ENCODE measurements around the gene BTNL9.

DNA sequence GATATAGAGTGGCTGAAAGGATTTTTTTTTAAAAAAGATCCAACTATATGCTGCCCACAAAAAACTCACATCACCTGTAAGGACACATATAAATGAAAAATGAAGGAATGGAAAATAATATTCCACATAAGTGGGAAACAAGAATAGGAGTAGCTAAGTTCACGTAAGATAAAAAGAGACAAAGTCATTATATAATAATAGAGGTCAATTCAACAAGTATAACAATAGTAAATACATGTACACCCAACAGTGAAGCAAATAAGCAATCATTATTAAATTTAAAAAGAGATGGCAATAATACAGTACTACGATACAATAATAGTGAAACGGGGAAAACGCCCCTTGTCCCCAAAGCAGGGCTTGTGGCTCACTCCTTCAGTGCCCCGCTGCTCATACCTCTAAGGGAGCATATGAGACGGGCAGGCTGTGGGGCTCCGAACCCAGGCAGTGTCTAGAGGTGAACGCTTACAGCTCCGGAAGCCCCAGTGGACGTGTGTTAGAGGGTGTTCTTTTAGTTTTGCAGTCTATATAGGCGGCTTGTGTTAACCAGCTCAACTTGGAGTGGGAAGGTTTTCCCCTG, 12.5 kb upstream of the BTNL9 start:
- TF ChIP-seq, protein P1, sequence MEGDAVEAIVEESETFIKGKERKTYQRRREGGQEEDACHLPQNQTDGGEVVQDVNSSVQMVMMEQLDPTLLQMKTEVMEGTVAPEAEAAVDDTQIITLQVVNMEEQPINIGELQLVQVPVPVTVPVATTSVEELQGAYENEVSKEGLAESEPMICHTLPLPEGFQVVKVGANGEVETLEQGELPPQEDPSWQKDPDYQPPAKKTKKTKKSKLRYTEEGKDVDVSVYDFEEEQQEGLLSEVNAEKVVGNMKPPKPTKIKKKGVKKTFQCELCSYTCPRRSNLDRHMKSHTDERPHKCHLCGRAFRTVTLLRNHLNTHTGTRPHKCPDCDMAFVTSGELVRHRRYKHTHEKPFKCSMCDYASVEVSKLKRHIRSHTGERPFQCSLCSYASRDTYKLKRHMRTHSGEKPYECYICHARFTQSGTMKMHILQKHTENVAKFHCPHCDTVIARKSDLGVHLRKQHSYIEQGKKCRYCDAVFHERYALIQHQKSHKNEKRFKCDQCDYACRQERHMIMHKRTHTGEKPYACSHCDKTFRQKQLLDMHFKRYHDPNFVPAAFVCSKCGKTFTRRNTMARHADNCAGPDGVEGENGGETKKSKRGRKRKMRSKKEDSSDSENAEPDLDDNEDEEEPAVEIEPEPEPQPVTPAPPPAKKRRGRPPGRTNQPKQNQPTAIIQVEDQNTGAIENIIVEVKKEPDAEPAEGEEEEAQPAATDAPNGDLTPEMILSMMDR (IDR thresholded peaks at IDR 0.05): no peak
- TF ChIP-seq POLR2AphosphoS5 (IDR thresholded peaks at IDR 0.05; ENCODE audit: low read depth, low read length): no peak
- TF ChIP-seq, protein P2, sequence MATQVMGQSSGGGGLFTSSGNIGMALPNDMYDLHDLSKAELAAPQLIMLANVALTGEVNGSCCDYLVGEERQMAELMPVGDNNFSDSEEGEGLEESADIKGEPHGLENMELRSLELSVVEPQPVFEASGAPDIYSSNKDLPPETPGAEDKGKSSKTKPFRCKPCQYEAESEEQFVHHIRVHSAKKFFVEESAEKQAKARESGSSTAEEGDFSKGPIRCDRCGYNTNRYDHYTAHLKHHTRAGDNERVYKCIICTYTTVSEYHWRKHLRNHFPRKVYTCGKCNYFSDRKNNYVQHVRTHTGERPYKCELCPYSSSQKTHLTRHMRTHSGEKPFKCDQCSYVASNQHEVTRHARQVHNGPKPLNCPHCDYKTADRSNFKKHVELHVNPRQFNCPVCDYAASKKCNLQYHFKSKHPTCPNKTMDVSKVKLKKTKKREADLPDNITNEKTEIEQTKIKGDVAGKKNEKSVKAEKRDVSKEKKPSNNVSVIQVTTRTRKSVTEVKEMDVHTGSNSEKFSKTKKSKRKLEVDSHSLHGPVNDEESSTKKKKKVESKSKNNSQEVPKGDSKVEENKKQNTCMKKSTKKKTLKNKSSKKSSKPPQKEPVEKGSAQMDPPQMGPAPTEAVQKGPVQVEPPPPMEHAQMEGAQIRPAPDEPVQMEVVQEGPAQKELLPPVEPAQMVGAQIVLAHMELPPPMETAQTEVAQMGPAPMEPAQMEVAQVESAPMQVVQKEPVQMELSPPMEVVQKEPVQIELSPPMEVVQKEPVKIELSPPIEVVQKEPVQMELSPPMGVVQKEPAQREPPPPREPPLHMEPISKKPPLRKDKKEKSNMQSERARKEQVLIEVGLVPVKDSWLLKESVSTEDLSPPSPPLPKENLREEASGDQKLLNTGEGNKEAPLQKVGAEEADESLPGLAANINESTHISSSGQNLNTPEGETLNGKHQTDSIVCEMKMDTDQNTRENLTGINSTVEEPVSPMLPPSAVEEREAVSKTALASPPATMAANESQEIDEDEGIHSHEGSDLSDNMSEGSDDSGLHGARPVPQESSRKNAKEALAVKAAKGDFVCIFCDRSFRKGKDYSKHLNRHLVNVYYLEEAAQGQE (IDR thresholded peaks at IDR 0.05; ENCODE audit: insufficient read depth in 1 of 2, low read depth in 2 of 2, low read length in 1 of 2): no peak
- TF ChIP-seq SIN3A (IDR thresholded peaks at IDR 0.05; ENCODE audit: borderline replicate concordance, insufficient read depth, low read depth, low read length): no peak
- no peak for TF ChIP-seq TCF7L2 (IDR thresholded peaks at IDR 0.05; ENCODE audit: low read depth, low read length)
